Measurements from ENCODE around the gene BCL11A. TPM values are rescaled to one million over a fixed set of nuclear protein-coding genes. Genes with fewer than 3 reads are reported as not detected.

The BCL11A gene
- total and polyA plus RNA-seq, 8 donors, result 1.2 to 27.4 (median 16.3) TPM

DNA sequence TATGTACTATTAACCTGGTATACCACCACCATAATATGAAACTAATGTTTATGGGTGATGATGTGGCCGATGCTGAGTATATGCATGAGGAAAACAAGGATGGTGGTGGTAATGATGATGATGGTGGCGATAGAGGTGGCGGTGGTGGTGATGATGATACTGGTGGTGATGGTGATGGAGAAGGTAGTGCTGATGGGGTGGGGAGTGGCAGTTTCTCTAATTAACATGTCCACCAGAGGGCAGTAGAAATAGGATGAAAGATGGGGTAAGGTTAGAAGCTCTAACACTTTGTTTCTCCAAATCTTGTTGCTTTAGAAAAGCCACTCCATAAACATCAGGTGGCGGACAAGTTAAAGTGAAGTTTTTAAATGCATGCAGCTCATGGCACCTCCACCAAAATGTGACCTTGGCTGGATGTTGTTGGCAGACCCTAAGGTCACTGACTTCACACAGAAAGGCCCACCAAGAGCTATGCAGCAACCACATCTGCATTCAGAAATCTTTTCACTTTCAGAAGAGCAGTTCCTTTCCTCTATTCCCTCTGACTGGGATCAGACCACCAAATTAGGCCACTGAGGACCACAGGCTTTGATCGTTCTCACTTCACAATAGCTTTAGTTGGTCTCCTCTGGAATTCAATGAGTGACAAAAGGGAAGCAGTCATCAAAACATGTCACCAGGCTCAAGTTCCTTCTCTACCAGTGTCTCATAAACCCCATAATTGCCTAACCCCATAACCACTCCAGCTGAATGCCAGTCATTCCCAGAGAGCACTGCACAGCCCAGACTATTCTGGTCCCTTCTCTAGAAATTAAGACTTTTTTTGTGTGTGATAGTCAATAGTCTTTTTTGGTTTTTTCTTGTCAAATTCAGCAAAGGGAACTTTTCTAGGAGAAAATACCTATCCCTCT is 7.5 kb upstream of the BCL11A start:
- Histone ChIP-seq H3K27ac (no peak overlapping the region), H3K4me1 (peaks cover 6 to 16% (median 9%) of the 10 kb centered on the region in 4 donors), H3K36me3 (no peaks in the 10 kb centered on the region), H3K4me3 (no peak overlapping the region), H3K9me3 (no peaks in the 10 kb centered on the region), H3K27me3 (peaks cover 0 to 76% (median 12%) of the 10 kb centered on the region in 3 donors)
- 63 to 80% (median 64%) methylated on average over 5 of the region's 5 CpGs for WGBS, 5 donors
- intact Hi-C loops (cut with DNase I; ENCODE audit: low total_unique reads), result no loop called here
- peak in 1 of 2 donors; percentile 58 for DNase-seq
- TF ChIP-seq POLR2AphosphoS5 (IDR thresholded peaks at IDR 0.05), result no peak
- no peak for TF ChIP-seq EP300 (IDR thresholded peaks at IDR 0.05)
- peak in 5 of 7 experiments; percentile 20 to 55 (median 51) for TF ChIP-seq CTCF (IDR thresholded peaks at IDR 0.05)
- no peak for TF ChIP-seq POLR2A (IDR thresholded peaks at IDR 0.05)

- Histone ChIP-seq H3K4me1 (peaks cover 15 to 27% (median 20%) of the 10 kb centered on the region in 4 donors), H3K4me3 (no peak overlapping the region), H3K36me3 (no peaks in the 10 kb centered on the region), H3K27ac (no peak overlapping the region), H3K9me3 (no peaks in the 10 kb centered on the region), H3K27me3 (peaks cover 0 to 76% (median 20%) of the 10 kb centered on the region in 3 donors)
- WGBS, 5 donors, result 82 to 95% (median 85%) methylated on average over 1 of the region's 1 CpG
- intact Hi-C loops (cut with DNase I; ENCODE audit: low total_unique reads), result no loop called here
- no peak for DNase-seq
- TF ChIP-seq POLR2A (IDR thresholded peaks at IDR 0.05), result no peak
- no peak for TF ChIP-seq EP300 (IDR thresholded peaks at IDR 0.05)
- TF ChIP-seq CTCF (IDR thresholded peaks at IDR 0.05), result no peak
- no peak for TF ChIP-seq POLR2AphosphoS5 (IDR thresholded peaks at IDR 0.05)
Observed at GRCh38 chr2:60559880-60560279, 6.4 kb upstream of the BCL11A start.

DNA sequence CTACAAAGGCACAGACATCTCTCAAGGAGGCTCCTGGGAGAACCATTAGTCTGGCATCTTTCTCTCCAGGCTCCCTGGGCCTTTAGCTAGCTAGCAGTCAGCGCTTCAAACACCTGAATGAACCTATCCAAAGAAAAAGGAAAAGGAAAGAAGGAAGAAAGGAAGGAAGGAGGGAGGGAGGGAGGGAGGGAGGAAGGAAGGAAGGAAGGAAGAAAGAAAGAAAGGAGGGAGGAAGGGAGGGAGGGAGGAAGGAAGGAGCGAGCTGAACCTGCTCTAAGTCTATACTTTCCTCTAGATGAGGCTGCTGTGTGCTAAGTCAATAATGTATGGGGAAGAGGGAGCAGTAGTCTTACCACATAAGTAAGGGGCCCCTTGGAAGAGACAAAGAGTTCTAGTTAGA is 5.1 kb upstream of the BCL11A start:
- intact Hi-C loops (cut with DNase I; ENCODE audit: low total_unique reads), result no loop called here
- Histone ChIP-seq H3K4me3 (no peak overlapping the region), H3K27ac (no peak overlapping the region), H3K9me3 (no peaks in the 10 kb centered on the region), H3K27me3 (peaks cover 0 to 78% (median 33%) of the 10 kb centered on the region in 3 donors), H3K4me1 (peaks cover 27 to 40% (median 32%) of the 10 kb centered on the region in 4 donors), H3K36me3 (no peaks in the 10 kb centered on the region)
- DNase-seq, result no peak
- TF ChIP-seq POLR2AphosphoS5 (IDR thresholded peaks at IDR 0.05) (no peak), POLR2A (IDR thresholded peaks at IDR 0.05) (no peak), CTCF (IDR thresholded peaks at IDR 0.05) (no peak), EP300 (IDR thresholded peaks at IDR 0.05) (no peak)
- 63 to 90% (median 82%) methylated on average over 2 of the region's 2 CpGs for WGBS, 5 donors

GRCh38 chr2:60557486-60557864 is 4.0 kb upstream of the BCL11A start:
- peak overlapping the region in 2 of 4 donors; percentile 16 to 27 for H3K4me3 ChIP-seq
- no peak for TF ChIP-seq CTCF (IDR thresholded peaks at IDR 0.05)
- no peak for TF ChIP-seq POLR2AphosphoS5 (IDR thresholded peaks at IDR 0.05)
- TF ChIP-seq POLR2A (IDR thresholded peaks at IDR 0.05), result no peak
- no peak for TF ChIP-seq EP300 (IDR thresholded peaks at IDR 0.05)
- DNase-seq, result no peak
- intact Hi-C loops (cut with DNase I; ENCODE audit: low total_unique reads), result no loop called here
- peaks cover 31 to 51% (median 40%) of the 10 kb centered on the region in 4 donors for H3K4me1 ChIP-seq
- no peaks in the 10 kb centered on the region for H3K9me3 ChIP-seq
- no peaks in the 10 kb centered on the region for H3K36me3 ChIP-seq
- H3K27ac ChIP-seq, result no peak overlapping the region
- H3K27me3 ChIP-seq, result peaks cover 0 to 82% (median 40%) of the 10 kb centered on the region in 3 donors
- 26 to 41% (median 32%) methylated on average over 12 of the region's 12 CpGs for WGBS, 5 donors
